K562 (cell line): Measurements from ENCODE around the gene GLP1R. TPM values are rescaled to one million over a fixed set of nuclear protein-coding genes. Genes with fewer than 3 reads are reported as not detected.

Source experiments
- ATAC-seq: fragments of 200-7000 bp; cut with Tn5 transposase; 3 replicates; pipeline ENCODE4 v1.9.1; 2020; ENCODE audit warnings: moderate library complexity
- BruUV-seq: library from RNA; stranded (reverse); fragments of 400-500 nt; replicated peaks from 2 replicates; lab custom pipeline; 2021; lab: Mats Ljungman, UMichigan
- CTCF ChIA-PET: fragments of 300-600 bp; formaldehyde crosslinking; extraction: SDS; loops from one replicate; lab custom pipeline; 2021; ENCODE audit warnings: low intra/inter-chr PET ratio; lab: Yijun Ruan, JAX
- POLR2A ChIA-PET: fragments of 300-600, 350-650 bp; sonication (Branson Sonifier 250); formaldehyde crosslinking; extraction: SDS; loops from one replicate; lab custom pipeline; 2021; ENCODE audit warnings: antibody characterized with exemption, inconsistent platforms; lab: Yijun Ruan, JAX
- DNase-seq, 4 experiments: peaks; one replicate each; pipeline versions ENCODE4 v3.0.0 to v3.0.0-alpha.2; 2011 to 2018; ENCODE audit warnings: low spot score in 3 of 4, mixed read lengths in 3 of 4; ENCODE audit errors: extremely low read depth in 1 of 4
- FAIRE-seq: peaks from 2 replicates; lab custom pipeline; 2011; peaks lifted over from hg19 to GRCh38; lab: Jason Lieb, UNC
- H2AFZ ChIP-seq: 2 replicates; pipeline ENCODE4 v1.6.0; 2011; ENCODE audit warnings: low read depth, low read length, control low read depth, inconsistent platforms
- H3K27ac ChIP-seq: fragments of 200-600 bp; 3 replicates; pipeline ENCODE4 v1.8.0; 2011; ENCODE audit warnings: low read depth, mild to moderate bottlenecking, control low read depth, inconsistent platforms, low read length, moderate library complexity, mixed read lengths; ENCODE audit errors: extremely low read depth
- H3K27me3 ChIP-seq, 2 experiments: fragments of 300-600 bp in 1 of 2; 2 replicates in 1 of 2; 3 replicates in 1 of 2; pipeline versions ENCODE4 v1.6.0 to v1.8.0; 2011; ENCODE audit warnings: inconsistent platforms in 2 of 2, low read length in 2 of 2, mild to moderate bottlenecking in 1 of 2, mixed read lengths in 1 of 2, moderate library complexity in 1 of 2; ENCODE audit not compliant: control insufficient read depth in 2 of 2, insufficient read depth in 2 of 2
- H3K36me3 ChIP-seq: fragments of 300-600 bp; 3 replicates; pipeline ENCODE4 v1.8.0; 2011; ENCODE audit warnings: mild to moderate bottlenecking, low read length, inconsistent platforms; ENCODE audit not compliant: control insufficient read depth, insufficient read depth
- H3K4me1 ChIP-seq, 2 experiments: fragments of 200-600 bp in 1 of 2; replicated peaks in 1 of 2; 2 replicates in 1 of 2; 3 replicates in 1 of 2; pipeline versions ENCODE4 v1.5.1 to v1.8.0; 2011; ENCODE audit warnings: inconsistent platforms in 2 of 2, low read length in 2 of 2, mild to moderate bottlenecking in 1 of 2, mixed read lengths in 1 of 2, moderate library complexity in 1 of 2; ENCODE audit not compliant: control insufficient read depth in 2 of 2, insufficient read depth in 2 of 2
- H3K4me2 ChIP-seq: 2 replicates; pipeline ENCODE4 v1.6.1; 2011; ENCODE audit warnings: low read length, control low read depth, inconsistent platforms, mixed read lengths; ENCODE audit not compliant: insufficient read depth
- H3K4me3 ChIP-seq: fragments of 200-600 bp; sonication (generic), shearing (Covaris generic); 2 replicates; pipeline ENCODE4 v1.5.1; 2016; ENCODE audit warnings: control low read depth, inconsistent platforms
- H3K79me2 ChIP-seq: fragments of 200-600 bp; 3 replicates; pipeline ENCODE4 v1.8.0; 2011; ENCODE audit warnings: low read length, inconsistent platforms; ENCODE audit not compliant: control insufficient read depth, insufficient read depth
- H3K9ac ChIP-seq, 2 experiments: 2 replicates each; pipeline versions ENCODE4 v1.6.0 to v1.6.1; 2011; ENCODE audit warnings: low read depth in 2 of 2, low read length in 2 of 2, control low read depth in 1 of 2, inconsistent platforms in 1 of 2, mild to moderate bottlenecking in 1 of 2, mixed read lengths in 1 of 2; ENCODE audit not compliant: insufficient read depth in 1 of 2
- H3K9me1 ChIP-seq: one replicate; pipeline ENCODE4 v1.6.0; 2011; ENCODE audit warnings: inconsistent platforms, mild to moderate bottlenecking, low read length, moderate library complexity; ENCODE audit not compliant: control insufficient read depth, insufficient read depth
- H3K9me3 ChIP-seq: replicated peaks from 2 replicates; pipeline ENCODE4 v1.5.1; 2011; ENCODE audit warnings: low read depth, low read length, inconsistent platforms; ENCODE audit not compliant: control insufficient read depth, insufficient read depth
- H4K20me1 ChIP-seq: replicated peaks from 2 replicates; pipeline ENCODE4 v1.6.1; 2011; ENCODE audit warnings: low read length, inconsistent platforms, mixed read lengths; ENCODE audit not compliant: control insufficient read depth, insufficient read depth
- RHOXF2B ChIP-seq: fragments of 250-450 bp; sonication (Bioruptor Pico); conservative IDR thresholded peaks from 2 replicates; pipeline ENCODE4 v1.5.1; 2021
- SMC3 ChIP-seq: conservative IDR thresholded peaks from 2 replicates; pipeline ENCODE4 v1.6.1; 2011; ENCODE audit warnings: low read depth, low read length, improper control_type of control experiment; ENCODE audit not compliant: insufficient read depth
- ZNF436 ChIP-seq: fragments of 250-450, 450-650 bp; sonication (Bioruptor Pico); formaldehyde crosslinking; IDR thresholded peaks from 2 replicates; pipeline ENCODE4 v1.7.0; 2020; ENCODE audit warnings: mild to moderate bottlenecking
- WGBS: fragments of 100-300 bp; shearing (Covaris generic); methylation state at CpG from one replicate; pipeline ENCODE4 v1.1.6; 2016; ENCODE audit warnings: low coverage, mixed read lengths; ENCODE audit not compliant: insufficient coverage; ENCODE audit errors: missing lambda C conversion rate; 5-methylcytosine and 5-hydroxymethylcytosine counted together
- in situ Hi-C: fragments of 300-500 bp; cut with MboI; formaldehyde crosslinking; loops from 4 replicates; pipeline ENCODE4 v1.15.0; 2018; ENCODE audit warnings: inconsistent platforms, mixed read lengths
- intact Hi-C: fragments of 100-400 bp; cut with micrococcal nuclease; formaldehyde crosslinking; loops from 2 replicates; pipeline ENCODE4 v1.14.2; 2022
- polyA plus RNA-seq, 8 experiments: library from polyadenylated mRNA; depleted of rRNA in 4 of 8; stranded (reverse) in 5 of 8; unstranded in 3 of 8; fragments of >200 nt; fragmentation: Nextera tagmentation in 2 of 8; fragmentation: Illumina TruSeq in 1 of 8; extraction: Ambion mirVana in 2 of 8; extraction: Trizol in 1 of 8; gene quantifications; 2 replicates each; pipeline versions ENCODE4 v1.2.1 to v1.2.3, GENCODE V29; 2011 to 2014; ENCODE audit warnings: inconsistent platforms in 1 of 8, missing spikeins in 1 of 8
- total RNA-seq, 7 experiments: library from RNA; depleted of rRNA in 6 of 7; stranded (reverse); fragments of >200 nt in 6 of 7; fragmentation: Illumina TruSeq in 2 of 7; extraction: Trizol in 2 of 7; gene quantifications; 2 replicates each; pipeline versions ENCODE4 v1.2.1 to v1.2.3, GENCODE V29; 2011 to 2021; ENCODE audit warnings: low replicate concordance in 1 of 7
- TF ChIP-seq, protein P1 (sequence below): fragments of 450-650 bp; formaldehyde crosslinking; IDR thresholded peaks from 2 replicates; pipeline ENCODE4 v1.4.0; 2022; ENCODE audit warnings: mild to moderate bottlenecking, moderate library complexity

GLP1R gene
- total and polyA plus RNA-seq, 9 of the 15 experiments (the other 6 are each of a cell fraction or from before 2014, with no cell fraction given): not detected

DNA sequence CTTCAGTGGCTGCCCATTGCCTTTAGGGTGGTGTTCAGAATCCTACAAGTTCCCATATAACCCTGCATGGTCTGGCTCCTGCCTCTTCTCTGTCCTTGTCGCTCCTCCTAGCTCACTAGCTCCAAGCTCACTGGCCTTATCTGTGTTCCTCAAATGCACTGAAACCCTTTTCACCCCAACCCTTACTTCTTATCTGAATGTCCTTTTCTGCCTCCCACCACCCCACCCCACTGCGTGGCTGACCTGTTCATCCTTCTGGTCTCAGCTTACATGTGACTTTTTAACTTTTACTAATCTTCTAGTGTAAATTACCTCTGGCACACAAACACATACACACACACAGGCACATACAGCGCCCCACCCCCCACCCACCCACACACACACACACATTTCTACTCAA lies 41.0 kb upstream of the GLP1R start (continued):
- TF ChIP-seq, protein P1, sequence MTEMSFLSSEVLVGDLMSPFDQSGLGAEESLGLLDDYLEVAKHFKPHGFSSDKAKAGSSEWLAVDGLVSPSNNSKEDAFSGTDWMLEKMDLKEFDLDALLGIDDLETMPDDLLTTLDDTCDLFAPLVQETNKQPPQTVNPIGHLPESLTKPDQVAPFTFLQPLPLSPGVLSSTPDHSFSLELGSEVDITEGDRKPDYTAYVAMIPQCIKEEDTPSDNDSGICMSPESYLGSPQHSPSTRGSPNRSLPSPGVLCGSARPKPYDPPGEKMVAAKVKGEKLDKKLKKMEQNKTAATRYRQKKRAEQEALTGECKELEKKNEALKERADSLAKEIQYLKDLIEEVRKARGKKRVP: no peak

- Histone ChIP-seq H3K9me3 (no peaks in the 10 kb centered on the region), H3K4me1 (peaks cover 6 to 24% of the 10 kb centered on the region in 2 experiments), H4K20me1 (no peaks in the 10 kb centered on the region), H3K9ac (no peak overlapping the region), H3K4me2 (no peak overlapping the region), H3K9me1 (no peaks in the 10 kb centered on the region), H3K79me2 (no peaks in the 10 kb centered on the region), H2AFZ (no peak overlapping the region), H3K4me3 (no peak overlapping the region), H3K27ac (no peak overlapping the region), H3K36me3 (no peaks in the 10 kb centered on the region), H3K27me3 (no peaks in the 10 kb centered on the region)
- intact Hi-C loops (no loop called here), in situ Hi-C loops (no loop called here)
- CTCF ChIA-PET: no interaction called here
- no TSS peak for BruUV-seq
- WGBS: 5% methylated on average over 1 of the region's 1 CpG
- DNase-seq (no peak), ATAC-seq (no peak), FAIRE-seq (no peak)
- TF ChIP-seq ZNF436 (CRISPR knock-in tag): no peak
- TF ChIP-seq RHOXF2B (CRISPR knock-in tag): no peak
- TF ChIP-seq SMC3: no peak
- POLR2A ChIA-PET: interaction anchor here (1.3 kb wide), 1 partner anchor 9 kb away, joined by 4 read pairs; no protein-coding TSS in a partner anchor
Observed at GRCh38 chr6:39008737-39009136, 39.8 kb upstream of the GLP1R start.
